K562 (cell line): ENCODE results near the gene RBM17. TPM values are rescaled to one million over a fixed set of nuclear protein-coding genes. Genes with fewer than 3 reads are reported as not detected.
A peak's percentile ranks its signal among the peaks of the same experiment; 100 is the strongest.

ENCODE experiments used
- ATF6 ChIP-seq: sonication (generic); formaldehyde crosslinking; IDR thresholded peaks from 2 replicates; pipeline ENCODE4 v1.4.0; 2020; ENCODE audit warnings: mild to moderate bottlenecking, missing genetic modification reagents
- BRD4 ChIP-seq: fragments of 200-600 bp; sonication (generic); IDR thresholded peaks from 2 replicates; pipeline ENCODE4 v1.6.1; 2017; ENCODE audit warnings: inconsistent platforms
- CREB5 ChIP-seq: fragments of 250-450 bp; sonication (Bioruptor Pico); IDR thresholded peaks from 2 replicates; pipeline ENCODE4 v1.5.0; 2020; ENCODE audit warnings: mild to moderate bottlenecking
- FOS ChIP-seq: IDR thresholded peaks from 3 replicates; pipeline ENCODE4 v1.6.1; 2011; ENCODE audit not compliant: insufficient read length; ENCODE audit errors: extremely low read depth
- FOXJ3 ChIP-seq: sonication (generic); formaldehyde crosslinking; IDR thresholded peaks from 2 replicates; pipeline ENCODE4 v1.4.0; 2020; ENCODE audit warnings: mild to moderate bottlenecking, missing genetic modification reagents
- KDM2B ChIP-seq: fragments of 250-450 bp; sonication (Bioruptor Pico); IDR thresholded peaks from 2 replicates; pipeline ENCODE4 v1.8.0; 2021; ENCODE audit warnings: mild to moderate bottlenecking, moderate library complexity
- KLF13 ChIP-seq: fragments of 450-650 bp; IDR thresholded peaks from 2 replicates; pipeline ENCODE4 v1.6.1; 2016; ENCODE audit warnings: missing genetic modification characterization, low read depth, mild to moderate bottlenecking, missing compliant biosample characterization, moderate library complexity, borderline replicate concordance
- PML ChIP-seq: IDR thresholded peaks from 2 replicates; pipeline ENCODE4 v1.6.1; 2012; ENCODE audit warnings: low read length, inconsistent platforms
- POLR2AphosphoS5 ChIP-seq: IDR thresholded peaks from 2 replicates; pipeline ENCODE4 v1.6.1; 2011; ENCODE audit warnings: mild to moderate bottlenecking, low read depth, low read length, moderate library complexity; ENCODE audit not compliant: control insufficient read depth, insufficient read depth
- PTRF ChIP-seq: fragments of 450-650 bp; IDR thresholded peaks from 2 replicates; pipeline ENCODE4 v1.6.1; 2016; ENCODE audit warnings: mild to moderate bottlenecking, missing genetic modification characterization, missing compliant biosample characterization
- RAD51 ChIP-seq: fragments of 450-650 bp; IDR thresholded peaks from 2 replicates; pipeline ENCODE4 v1.7.1; 2016; ENCODE audit warnings: low read depth, mild to moderate bottlenecking, borderline replicate concordance
- RBM15 ChIP-seq: fragments of 200-400 bp; formaldehyde crosslinking; IDR thresholded peaks from 2 replicates; pipeline ENCODE4 v1.6.1; 2018; ENCODE audit warnings: mild to moderate bottlenecking, low read length, moderate library complexity; ENCODE audit not compliant: insufficient read depth
- SMAD4 ChIP-seq: fragments of 250-450 bp; sonication (Bioruptor Pico); conservative IDR thresholded peaks from 2 replicates; pipeline ENCODE4 v1.8.0; 2021; ENCODE audit warnings: inconsistent platforms, mild to moderate bottlenecking, moderate library complexity
- SP2 ChIP-seq: IDR thresholded peaks from 2 replicates; pipeline ENCODE4 v1.6.1; 2011; ENCODE audit warnings: mild to moderate bottlenecking, low read depth, low read length, moderate library complexity; ENCODE audit not compliant: poor library complexity, severe bottlenecking; ENCODE audit errors: extremely low read depth
- SRSF7 ChIP-seq: fragments of 200-400 bp; formaldehyde crosslinking; optimal IDR thresholded peaks from 2 replicates; pipeline ENCODE3; 2017; ENCODE audit warnings: mild to moderate bottlenecking, low read depth, low read length
- SUPT5H ChIP-seq: fragments of 450-650 bp; IDR thresholded peaks from 2 replicates; pipeline ENCODE4 v1.6.1; 2016
- U2AF1 ChIP-seq: fragments of 200-400 bp; formaldehyde crosslinking; optimal IDR thresholded peaks from 2 replicates; pipeline ENCODE3; 2017; ENCODE audit warnings: mild to moderate bottlenecking, low read depth, low read length, moderate library complexity
- VEZF1 ChIP-seq: fragments of 200-800 bp; sonication (Bioruptor generic); IDR thresholded peaks from 2 replicates; pipeline ENCODE4 v1.6.1; 2017; ENCODE audit warnings: missing genetic modification characterization, missing compliant biosample characterization
- ZC3H8 ChIP-seq: fragments of 450-650 bp; IDR thresholded peaks from 2 replicates; pipeline ENCODE4 v1.6.1; 2017
- ZNF174 ChIP-seq: fragments of 250-450 bp; sonication (Bioruptor Pico); IDR thresholded peaks from 2 replicates; pipeline ENCODE4 v1.4.0; 2020; ENCODE audit warnings: mild to moderate bottlenecking
- ZNF398 ChIP-seq: fragments of 250-450 bp; sonication (Bioruptor Pico); IDR thresholded peaks from 2 replicates; pipeline ENCODE4 v1.8.0; 2021; ENCODE audit warnings: moderate library complexity, mild to moderate bottlenecking, inconsistent platforms
- ZNF644 ChIP-seq: fragments of 200-800 bp; sonication (Bioruptor generic); IDR thresholded peaks from 2 replicates; pipeline ENCODE4 v1.6.1; 2016; ENCODE audit warnings: low read depth, missing genetic modification characterization, missing compliant biosample characterization
- ZNF75A ChIP-seq: fragments of 450-650 bp; formaldehyde crosslinking; IDR thresholded peaks from 2 replicates; pipeline ENCODE4 v1.4.0; 2020; ENCODE audit warnings: mild to moderate bottlenecking
- polyA plus RNA-seq, 8 experiments: library from polyadenylated mRNA; depleted of rRNA in 4 of 8; stranded (reverse) in 5 of 8; unstranded in 3 of 8; fragments of >200 nt; fragmentation: Nextera tagmentation in 2 of 8; fragmentation: Illumina TruSeq in 1 of 8; extraction: Ambion mirVana in 2 of 8; extraction: Trizol in 1 of 8; gene quantifications; 2 replicates each; pipeline versions ENCODE4 v1.2.1 to v1.2.3, GENCODE V29; 2011 to 2014; ENCODE audit warnings: inconsistent platforms in 1 of 8, missing spikeins in 1 of 8
- total RNA-seq, 7 experiments: library from RNA; depleted of rRNA in 6 of 7; stranded (reverse); fragments of >200 nt in 6 of 7; fragmentation: Illumina TruSeq in 2 of 7; extraction: Trizol in 2 of 7; gene quantifications; 2 replicates each; pipeline versions ENCODE4 v1.2.1 to v1.2.3, GENCODE V29; 2011 to 2021; ENCODE audit warnings: low replicate concordance in 1 of 7

RBM17 gene
- total and polyA plus RNA-seq, 9 of the 15 experiments (the other 6 are each of a cell fraction or from before 2014, with no cell fraction given): 23.6 to 217 (median 124) TPM

- TF ChIP-seq ATF6 (peak; percentile 43; the same call in 1 of the 2 replicates), U2AF1 (no peak), FOXJ3 (no peak), ZNF644 (tag) (peak; percentile 59; the same call in 1 of the 2 replicates), RAD51 (no peak), KLF13 (no peak), BRD4 (no peak), ZNF174 (CRISPR knock-in tag) (no peak), ZNF398 (no peak), ZC3H8 (no peak), ZNF75A (CRISPR knock-in tag) (no peak), PTRF (tag) (no peak), VEZF1 (CRISPR knock-in tag) (peak; percentile 62; the same call in 1 of the 2 replicates), SP2 (peak; percentile 59), KDM2B (no peak), RBM15 (no peak), CREB5 (CRISPR knock-in tag) (no peak), SUPT5H (no peak), FOS (no peak), SMAD4 (CRISPR knock-in tag) (peak; percentile 45; the same call in 1 of the 2 replicates), SRSF7 (no peak), POLR2AphosphoS5 (peak; percentile 61; the same call in 1 of the 2 replicates), PML (0 out of 2 replicates have a peak, but pooled peaks have one; percentile 47)
Observed at GRCh38 chr10:6088721-6089333, at the start of gene RBM17 (continued).
